NCI-H226 (cell line): Measurements from ENCODE around the gene ATF7IP2.
"Not testable (repeated sequence)": the region's sequence is repeated elsewhere in the genome, so short reads cannot be mapped to it uniquely, and the experiment has no call there.

Experiments
- DNase-seq: peaks from one replicate; pipeline ENCODE4 v3.0.0-alpha.2; 2015

ATF7IP2 gene

GRCh38 chr16:10385725-10386516 is at the start of gene ATF7IP2:
TSS of gene ATF7IP2 (plus strand) at chr16:10386061. CDS start at chr16:10430621, 44,560 bp downstream.
- DNase-seq: peak; percentile 94

GRCh38 chr16:10338426-10338825 is 47.4 kb upstream of the ATF7IP2 start:
- DNase-seq: no peak

- no peak for DNase-seq
Measured at GRCh38 chr16:10339777-10340732, 45.8 kb upstream of the ATF7IP2 start.

- DNase-seq: no peak
Measured at GRCh38 chr16:10343124-10343760, 42.6 kb upstream of the ATF7IP2 start.

GRCh38 chr16:10344699-10345098 is 41.2 kb upstream of the ATF7IP2 start:
- DNase-seq: not testable (repeated sequence)

- DNase-seq: no peak
Measured at GRCh38 chr16:10345629-10346028, 40.2 kb upstream of the ATF7IP2 start.

GRCh38 chr16:10349851-10350250 is 36.0 kb upstream of the ATF7IP2 start:
- no peak for DNase-seq

GRCh38 chr16:10352262-10352661 is 33.6 kb upstream of the ATF7IP2 start:
- no peak for DNase-seq

GRCh38 chr16:10355589-10355988 is 30.3 kb upstream of the ATF7IP2 start:
- DNase-seq: no peak

GRCh38 chr16:10356870-10357842 is 28.7 kb upstream of the ATF7IP2 start:
- DNase-seq: no peak

GRCh38 chr16:10361747-10362076 is 24.1 kb upstream of the ATF7IP2 start:
- not testable (repeated sequence) for DNase-seq

- DNase-seq: no peak
Measured at GRCh38 chr16:10362077-10362863, 23.6 kb upstream of the ATF7IP2 start.

- DNase-seq: not testable (repeated sequence)
Measured at GRCh38 chr16:10362864-10363197, 23.0 kb upstream of the ATF7IP2 start.

- DNase-seq: not testable (repeated sequence)
Measured at GRCh38 chr16:10366619-10367018, 19.2 kb upstream of the ATF7IP2 start.

- no peak for DNase-seq
Measured at GRCh38 chr16:10367616-10368188, 18.2 kb upstream of the ATF7IP2 start.

- no peak for DNase-seq
Measured at GRCh38 chr16:10368969-10369551, 16.8 kb upstream of the ATF7IP2 start.

GRCh38 chr16:10370096-10370726 is 15.7 kb upstream of the ATF7IP2 start:
- no peak for DNase-seq

GRCh38 chr16:10371592-10371991 is 14.3 kb upstream of the ATF7IP2 start:
- DNase-seq: no peak

GRCh38 chr16:10373556-10373955 is 12.3 kb upstream of the ATF7IP2 start:
- DNase-seq: no peak

GRCh38 chr16:10376229-10376628 is 9.6 kb upstream of the ATF7IP2 start:
- no peak for DNase-seq
